Parathyroid adenoma (tissue), 2 donors: ENCODE results near the gene OOSP4B.

Experiments used
- H2AFZ ChIP-seq: fragments of 300-600 bp; sonication (generic); one replicate; pipeline ENCODE4 v1.7.0; 2017; ENCODE audit warnings: antibody characterized with exemption, mild to moderate bottlenecking
- H3K27ac ChIP-seq: fragments of 300-600 bp; sonication (generic); one replicate; pipeline ENCODE4 v1.7.0; 2017
- H3K27me3 ChIP-seq: fragments of 300-600 bp; sonication (generic); one replicate; pipeline ENCODE4 v1.7.0; 2017; ENCODE audit warnings: low read length; ENCODE audit not compliant: control insufficient read depth, insufficient read depth
- H3K36me3 ChIP-seq: fragments of 300-600 bp; sonication (generic); one replicate; pipeline ENCODE4 v1.7.0; 2017; ENCODE audit warnings: low read length; ENCODE audit not compliant: control insufficient read depth, insufficient read depth
- H3K4me1 ChIP-seq: fragments of 300-600 bp; sonication (generic); one replicate; pipeline ENCODE4 v1.7.0; 2017; ENCODE audit warnings: control low read depth
- H3K4me2 ChIP-seq: fragments of 300-600 bp; sonication (generic); one replicate; pipeline ENCODE4 v1.7.0; 2017; ENCODE audit warnings: low read length
- H3K4me3 ChIP-seq: fragments of 300-600 bp; sonication (generic); one replicate; pipeline ENCODE4 v1.7.0; 2017; ENCODE audit warnings: low read depth, low read length
- H3K79me2 ChIP-seq: fragments of 300-600 bp; sonication (generic); one replicate; pipeline ENCODE4 v1.7.0; 2017; ENCODE audit warnings: control low read depth
- H3K9ac ChIP-seq: fragments of 300-600 bp; sonication (generic); one replicate; pipeline ENCODE4 v1.7.0; 2017; ENCODE audit warnings: mild to moderate bottlenecking
- H3K9me3 ChIP-seq: fragments of 300-600 bp; sonication (generic); one replicate; pipeline ENCODE4 v1.7.0; 2017; ENCODE audit warnings: low read length; ENCODE audit not compliant: control insufficient read depth
- CTCF ChIP-seq: fragments of 300-600 bp; sonication (generic); IDR thresholded peaks from one replicate; pipeline ENCODE4 v1.7.0; 2017; ENCODE audit warnings: antibody characterized with exemption, mild to moderate bottlenecking
- donor health status: primary hyperparathyroidism.

The OOSP4B gene

GRCh38 chr11:59992425-59992824, 24.6 kb upstream of the OOSP4B start:
- Histone ChIP-seq H2AFZ (no peak overlapping the region), H3K27ac (no peak overlapping the region), H3K79me2 (no peaks in the 10 kb centered on the region), H3K4me2 (no peak overlapping the region), H3K9me3 (no peaks in the 10 kb centered on the region), H3K4me3 (no peak overlapping the region), H3K4me1 (no peaks in the 10 kb centered on the region), H3K27me3 (no peaks in the 10 kb centered on the region), H3K36me3 (no peaks in the 10 kb centered on the region), H3K9ac (no peak overlapping the region)
- no peak for TF ChIP-seq CTCF

- Histone ChIP-seq H3K27ac (no peak overlapping the region), H3K9me3 (no peaks in the 10 kb centered on the region), H3K27me3 (no peaks in the 10 kb centered on the region), H3K4me1 (no peaks in the 10 kb centered on the region), H3K9ac (no peak overlapping the region), H2AFZ (no peak overlapping the region), H3K79me2 (no peaks in the 10 kb centered on the region), H3K36me3 (no peaks in the 10 kb centered on the region), H3K4me3 (no peak overlapping the region), H3K4me2 (no peak overlapping the region)
- TF ChIP-seq CTCF, result no peak
These were observed 19.2 kb upstream of the OOSP4B start for GRCh38 chr11:59997800-59998199.

DNA sequence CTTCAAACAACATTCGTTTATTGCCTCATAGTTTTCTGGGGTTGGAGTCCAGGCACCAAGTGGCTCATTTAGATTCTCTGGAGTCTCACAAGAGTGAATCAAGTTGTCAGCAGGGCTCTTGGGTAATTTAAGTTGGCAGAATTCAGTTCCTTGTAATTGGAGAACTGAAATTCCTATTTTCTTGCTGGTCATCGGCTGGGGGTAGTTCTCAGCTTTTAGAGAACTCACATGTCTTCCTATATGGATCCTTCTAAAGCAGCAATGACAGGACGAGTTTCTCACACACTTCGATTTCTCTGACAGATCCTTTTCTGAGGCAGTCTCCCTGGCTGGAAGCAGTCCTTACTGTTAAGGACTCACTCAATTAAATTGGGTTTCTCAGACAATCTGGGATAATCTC, 17.3 kb upstream of the OOSP4B start:
- Histone ChIP-seq H3K36me3 (no peaks in the 10 kb centered on the region), H3K4me1 (no peaks in the 10 kb centered on the region), H3K27me3 (no peaks in the 10 kb centered on the region), H3K9ac (no peak overlapping the region), H3K4me2 (no peak overlapping the region), H3K9me3 (no peaks in the 10 kb centered on the region), H3K27ac (no peak overlapping the region), H3K79me2 (no peaks in the 10 kb centered on the region), H2AFZ (no peak overlapping the region), H3K4me3 (no peak overlapping the region)
- TF ChIP-seq CTCF, result no peak

DNA sequence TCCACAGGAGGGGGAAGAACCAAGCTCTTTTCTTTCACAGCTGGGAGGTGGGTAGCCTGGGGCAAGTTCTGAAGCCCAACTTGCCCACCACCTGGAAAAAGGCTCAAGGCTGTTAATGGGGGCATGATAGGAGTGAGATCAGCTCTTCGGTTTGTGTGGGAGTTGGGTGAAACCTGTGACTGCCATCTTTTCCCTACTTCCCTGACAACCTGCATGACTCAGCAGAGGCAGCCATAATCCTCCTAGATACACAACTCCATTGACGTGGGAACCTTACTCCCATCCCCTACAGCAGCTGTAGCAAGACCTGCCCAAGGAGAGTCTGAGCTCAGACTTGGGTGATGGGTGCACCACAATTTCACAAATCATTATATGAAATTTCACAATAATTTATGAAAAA, 13.3 kb upstream of the OOSP4B start:
- Histone ChIP-seq H3K4me1 (no peaks in the 10 kb centered on the region), H3K36me3 (no peaks in the 10 kb centered on the region), H3K79me2 (no peaks in the 10 kb centered on the region), H3K4me2 (no peak overlapping the region), H3K27ac (no peak overlapping the region), H2AFZ (no peak overlapping the region), H3K4me3 (no peak overlapping the region), H3K27me3 (no peaks in the 10 kb centered on the region), H3K9ac (no peak overlapping the region), H3K9me3 (no peaks in the 10 kb centered on the region)
- TF ChIP-seq CTCF, result no peak

- no peak overlapping the region for H2AFZ ChIP-seq
- no peak overlapping the region for H3K4me3 ChIP-seq
- H3K27me3 ChIP-seq, result no peaks in the 10 kb centered on the region
- no peaks in the 10 kb centered on the region for H3K4me1 ChIP-seq
- no peaks in the 10 kb centered on the region for H3K79me2 ChIP-seq
- no peaks in the 10 kb centered on the region for H3K36me3 ChIP-seq
- TF ChIP-seq CTCF, result no peak
- H3K9me3 ChIP-seq, result no peaks in the 10 kb centered on the region
- H3K27ac ChIP-seq, result no peak overlapping the region
- H3K4me2 ChIP-seq, result no peak overlapping the region
- H3K9ac ChIP-seq, result no peak overlapping the region
These were observed 11.6 kb upstream of the OOSP4B start for GRCh38 chr11:60005360-60005759.
